RWPE2 (cell line): ENCODE results near the gene CHRNA9.

ENCODE experiments used
- ATAC-seq: fragments of 200-7000 bp; cut with Tn5 transposase; 3 replicates; pipeline ENCODE4 v1.9.1; 2021; ENCODE audit warnings: low read depth
- DNase-seq: peaks from one replicate; pipeline ENCODE4 v3.0.0-alpha.2; 2020; ENCODE audit warnings: low spot score
- H3K27ac ChIP-seq: fragments of 450-650 bp; 2 replicates; pipeline ENCODE4 v1.5.1; 2017; ENCODE audit warnings: mild to moderate bottlenecking; ENCODE audit not compliant: poor library complexity, severe bottlenecking
- H3K27me3 ChIP-seq: fragments of 250-450 bp; sonication (Bioruptor Pico); 2 replicates; pipeline ENCODE4 v1.5.1; 2021; ENCODE audit warnings: mild to moderate bottlenecking, moderate library complexity; ENCODE audit not compliant: insufficient read depth, poor library complexity, severe bottlenecking
- H3K36me3 ChIP-seq: fragments of 250-450 bp; sonication (Bioruptor Pico); 2 replicates; pipeline ENCODE4 v1.5.1; 2020; ENCODE audit warnings: low read depth, mild to moderate bottlenecking, moderate library complexity
- H3K4me1 ChIP-seq: fragments of 250-450 bp; sonication (Bioruptor Pico); 2 replicates; pipeline ENCODE4 v1.5.1; 2021; ENCODE audit warnings: mild to moderate bottlenecking, moderate library complexity; ENCODE audit not compliant: insufficient read depth, poor library complexity, severe bottlenecking
- H3K4me3 ChIP-seq: fragments of 250-450 bp; sonication (Bioruptor Pico); 2 replicates; pipeline ENCODE4 v1.5.1; 2021; ENCODE audit warnings: mild to moderate bottlenecking, moderate library complexity; ENCODE audit not compliant: severe bottlenecking
- H3K9me3 ChIP-seq: fragments of 250-450 bp; sonication (Bioruptor Pico); 2 replicates; pipeline ENCODE4 v1.5.1; 2021; ENCODE audit warnings: mild to moderate bottlenecking, moderate library complexity; ENCODE audit not compliant: severe bottlenecking
- TF ChIP-seq, protein P1 (sequence below): fragments of 450-650 bp; IDR thresholded peaks from one replicate; pipeline ENCODE4 v1.5.1; 2017; ENCODE audit warnings: mild to moderate bottlenecking, moderate library complexity; ENCODE audit not compliant: poor library complexity, severe bottlenecking

CHRNA9 gene

GRCh38 chr4:40375620-40376019, 40.5 kb downstream of the CHRNA9 start:
- ATAC-seq, result no peak
- no peaks in the 10 kb centered on the region for H3K9me3 ChIP-seq
- no peak for DNase-seq
- TF ChIP-seq, protein P1, sequence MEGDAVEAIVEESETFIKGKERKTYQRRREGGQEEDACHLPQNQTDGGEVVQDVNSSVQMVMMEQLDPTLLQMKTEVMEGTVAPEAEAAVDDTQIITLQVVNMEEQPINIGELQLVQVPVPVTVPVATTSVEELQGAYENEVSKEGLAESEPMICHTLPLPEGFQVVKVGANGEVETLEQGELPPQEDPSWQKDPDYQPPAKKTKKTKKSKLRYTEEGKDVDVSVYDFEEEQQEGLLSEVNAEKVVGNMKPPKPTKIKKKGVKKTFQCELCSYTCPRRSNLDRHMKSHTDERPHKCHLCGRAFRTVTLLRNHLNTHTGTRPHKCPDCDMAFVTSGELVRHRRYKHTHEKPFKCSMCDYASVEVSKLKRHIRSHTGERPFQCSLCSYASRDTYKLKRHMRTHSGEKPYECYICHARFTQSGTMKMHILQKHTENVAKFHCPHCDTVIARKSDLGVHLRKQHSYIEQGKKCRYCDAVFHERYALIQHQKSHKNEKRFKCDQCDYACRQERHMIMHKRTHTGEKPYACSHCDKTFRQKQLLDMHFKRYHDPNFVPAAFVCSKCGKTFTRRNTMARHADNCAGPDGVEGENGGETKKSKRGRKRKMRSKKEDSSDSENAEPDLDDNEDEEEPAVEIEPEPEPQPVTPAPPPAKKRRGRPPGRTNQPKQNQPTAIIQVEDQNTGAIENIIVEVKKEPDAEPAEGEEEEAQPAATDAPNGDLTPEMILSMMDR, result no peak
- no peaks in the 10 kb centered on the region for H3K27me3 ChIP-seq
- no peak overlapping the region for H3K27ac ChIP-seq
- H3K4me3 ChIP-seq, result no peak overlapping the region
- no peaks in the 10 kb centered on the region for H3K36me3 ChIP-seq
- H3K4me1 ChIP-seq, result no peaks in the 10 kb centered on the region

DNA sequence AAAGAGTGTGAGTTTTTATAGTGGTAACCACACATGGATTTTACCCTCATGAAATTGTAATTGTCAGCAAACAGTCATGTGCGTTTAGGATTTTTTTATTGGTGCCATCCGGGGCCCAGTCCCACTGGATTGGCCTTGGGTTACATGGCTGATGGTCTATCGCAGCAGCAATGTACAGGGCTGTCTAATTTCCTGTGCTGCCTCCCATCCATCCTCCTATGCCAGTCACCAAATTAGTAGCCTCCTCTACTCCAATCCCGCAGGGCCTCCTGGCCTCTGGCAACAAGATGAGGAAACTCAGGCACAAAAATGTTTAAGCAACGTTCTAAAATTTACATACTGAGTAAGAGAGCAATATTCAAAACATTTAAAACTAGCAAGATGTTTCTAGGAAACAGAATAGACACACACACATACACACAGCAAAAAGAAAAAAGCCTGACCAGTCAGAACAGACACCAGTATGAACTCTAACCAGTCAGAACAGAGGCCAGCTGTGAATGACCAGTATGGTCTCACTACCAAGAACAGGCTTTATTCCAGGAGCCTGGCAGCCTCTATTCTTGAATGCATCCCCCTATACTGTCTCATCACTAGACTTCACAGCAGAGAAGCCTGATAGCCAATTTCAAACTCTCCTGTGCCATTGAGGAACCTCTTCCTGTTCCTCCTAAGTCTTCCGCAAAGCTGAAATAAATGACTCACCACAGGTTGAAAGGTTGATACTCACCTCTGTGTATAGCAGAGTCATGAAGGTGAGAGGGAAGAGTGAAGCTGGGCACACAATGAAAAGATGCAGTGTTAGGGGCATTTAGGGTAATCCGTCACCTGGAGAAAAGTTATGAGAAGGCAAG, 42.6 kb downstream of the CHRNA9 start:
- no peaks in the 10 kb centered on the region for H3K9me3 ChIP-seq
- H3K27me3 ChIP-seq, result no peaks in the 10 kb centered on the region
- ATAC-seq (peak; percentile 76), DNase-seq (no peak)
- TF ChIP-seq, protein P1, result no peak
- no peaks in the 10 kb centered on the region for H3K4me1 ChIP-seq
- H3K4me3 ChIP-seq, result no peak overlapping the region
- H3K36me3 ChIP-seq, result no peaks in the 10 kb centered on the region
- H3K27ac ChIP-seq, result no peak overlapping the region

- Histone ChIP-seq H3K27me3 (no peaks in the 10 kb centered on the region), H3K4me1 (no peaks in the 10 kb centered on the region), H3K4me3 (no peak overlapping the region), H3K9me3 (no peaks in the 10 kb centered on the region), H3K36me3 (no peaks in the 10 kb centered on the region), H3K27ac (no peak overlapping the region)
- DNase-seq, result no peak
- TF ChIP-seq, protein P1, result no peak
- no peak for ATAC-seq
These were observed 43.5 kb downstream of the CHRNA9 start for GRCh38 chr4:40378619-40379018.

DNA sequence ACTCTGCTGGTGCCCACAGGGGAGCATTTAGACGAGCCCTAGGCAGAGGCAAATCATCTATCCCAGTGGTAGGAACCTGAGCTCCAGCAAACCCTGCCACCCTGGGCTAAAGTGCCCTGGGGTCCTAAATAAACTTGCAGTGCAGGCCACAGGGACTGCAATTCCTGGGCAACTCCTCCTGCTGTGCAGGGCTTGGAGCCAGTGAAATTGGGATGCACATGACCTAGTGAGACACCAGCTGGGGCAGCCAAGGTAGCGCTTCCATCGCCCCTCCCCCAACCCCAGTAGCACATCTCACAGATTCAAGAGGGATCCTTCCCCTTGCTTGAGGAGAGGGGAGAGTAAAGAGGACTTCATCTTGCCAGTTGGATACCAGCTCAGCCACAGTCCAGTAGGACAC, 44.1 kb downstream of the CHRNA9 start:
- DNase-seq, result no peak
- Histone ChIP-seq H3K36me3 (no peaks in the 10 kb centered on the region), H3K9me3 (no peaks in the 10 kb centered on the region), H3K4me1 (no peaks in the 10 kb centered on the region), H3K27ac (no peak overlapping the region), H3K27me3 (no peaks in the 10 kb centered on the region), H3K4me3 (no peak overlapping the region)
- TF ChIP-seq, protein P1, result no peak
- no peak for ATAC-seq

DNA sequence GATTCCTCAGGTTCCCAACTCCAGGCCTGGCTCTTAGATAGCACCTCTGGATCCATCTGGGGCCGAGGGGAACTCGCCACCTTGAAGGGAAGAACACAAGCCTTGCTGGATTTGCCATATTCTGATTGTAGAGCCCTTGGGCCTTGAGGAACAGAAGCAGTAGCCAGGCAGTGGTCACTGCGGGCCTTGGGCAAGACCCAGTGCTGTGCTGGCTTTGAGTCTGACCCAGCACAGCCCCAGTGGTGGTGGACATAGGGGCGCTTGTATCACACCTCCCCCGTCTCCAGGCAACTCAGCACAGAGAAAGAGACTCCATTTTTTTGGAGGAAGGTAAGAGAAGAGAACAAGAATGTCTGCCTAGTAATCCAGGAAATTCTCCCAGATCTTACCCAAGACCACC, 45.5 kb downstream of the CHRNA9 start:
- no peak for ATAC-seq

More for the DNA sequence above, 45.5 kb downstream of the CHRNA9 start:
- H3K9me3 ChIP-seq, result no peaks in the 10 kb centered on the region
- no peaks in the 10 kb centered on the region for H3K27me3 ChIP-seq
- no peak overlapping the region for H3K4me3 ChIP-seq
- TF ChIP-seq, protein P1, result no peak
- DNase-seq, result no peak
- no peaks in the 10 kb centered on the region for H3K36me3 ChIP-seq
- H3K4me1 ChIP-seq, result no peaks in the 10 kb centered on the region
- no peak overlapping the region for H3K27ac ChIP-seq
